Endothelial cell of umbilical vein (primary cell): Measurements from ENCODE around the gene THNSL1.

Source experiments
- EZH2 ChIP-seq: IDR thresholded peaks from 2 replicates; pipeline ENCODE4 v1.6.1; 2012; ENCODE audit warnings: borderline replicate concordance, low read depth, mild to moderate bottlenecking, moderate library complexity, low read length, inconsistent platforms; ENCODE audit not compliant: severe bottlenecking
- POLR2A ChIP-seq: IDR thresholded peaks from 2 replicates; pipeline ENCODE4 v1.6.1; 2012; ENCODE audit warnings: low read depth, mild to moderate bottlenecking, control low read depth, low read length
- TF ChIP-seq, protein P1 (sequence below), 2 donors: IDR thresholded peaks; 1 replicate in 1 of 2; 2 replicates in 1 of 2; pipeline ENCODE4 v1.5.1; 2011; ENCODE audit warnings: low read length in 2 of 2, mild to moderate bottlenecking in 2 of 2, moderate library complexity in 2 of 2, control low read depth in 1 of 2, inconsistent platforms in 1 of 2, low read depth in 1 of 2; ENCODE audit not compliant: insufficient read depth in 1 of 2; ENCODE audit errors: extremely low read depth in 1 of 2

DNA sequence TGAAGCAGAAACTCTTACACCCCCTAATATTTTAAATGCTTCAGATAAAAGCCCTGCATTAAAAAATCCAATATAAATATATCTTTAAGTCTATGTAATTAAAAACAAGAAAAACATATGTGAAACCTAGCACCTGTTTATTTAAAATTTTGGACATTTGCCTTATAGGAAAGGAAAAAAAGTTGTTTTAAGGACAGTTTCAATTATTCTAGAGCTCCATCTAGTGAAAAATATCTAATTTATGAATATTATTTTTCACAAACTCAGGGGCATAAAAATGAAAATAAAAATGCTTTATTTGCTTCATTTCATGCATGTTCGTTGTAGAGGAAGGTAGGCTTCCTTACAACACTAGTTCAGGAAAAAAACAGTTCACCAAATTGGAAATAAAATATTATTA is 26.5 kb upstream of the THNSL1 start:
- no peak for TF ChIP-seq POLR2A
- TF ChIP-seq, protein P1, sequence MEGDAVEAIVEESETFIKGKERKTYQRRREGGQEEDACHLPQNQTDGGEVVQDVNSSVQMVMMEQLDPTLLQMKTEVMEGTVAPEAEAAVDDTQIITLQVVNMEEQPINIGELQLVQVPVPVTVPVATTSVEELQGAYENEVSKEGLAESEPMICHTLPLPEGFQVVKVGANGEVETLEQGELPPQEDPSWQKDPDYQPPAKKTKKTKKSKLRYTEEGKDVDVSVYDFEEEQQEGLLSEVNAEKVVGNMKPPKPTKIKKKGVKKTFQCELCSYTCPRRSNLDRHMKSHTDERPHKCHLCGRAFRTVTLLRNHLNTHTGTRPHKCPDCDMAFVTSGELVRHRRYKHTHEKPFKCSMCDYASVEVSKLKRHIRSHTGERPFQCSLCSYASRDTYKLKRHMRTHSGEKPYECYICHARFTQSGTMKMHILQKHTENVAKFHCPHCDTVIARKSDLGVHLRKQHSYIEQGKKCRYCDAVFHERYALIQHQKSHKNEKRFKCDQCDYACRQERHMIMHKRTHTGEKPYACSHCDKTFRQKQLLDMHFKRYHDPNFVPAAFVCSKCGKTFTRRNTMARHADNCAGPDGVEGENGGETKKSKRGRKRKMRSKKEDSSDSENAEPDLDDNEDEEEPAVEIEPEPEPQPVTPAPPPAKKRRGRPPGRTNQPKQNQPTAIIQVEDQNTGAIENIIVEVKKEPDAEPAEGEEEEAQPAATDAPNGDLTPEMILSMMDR (IDR thresholded peaks at IDR 0.05; ENCODE audit: extremely low read depth in 1 of 2, insufficient read depth in 1 of 2, low read depth in 1 of 2, low read length in 2 of 2): no peak
- TF ChIP-seq EZH2: no peak
